ENCODE data around the gene C5orf63. TPM values are rescaled to one million over a fixed set of nuclear protein-coding genes. Genes with fewer than 3 reads are reported as not detected.

C5orf63 gene
- total and polyA plus RNA-seq, 2 of the 13 experiments (the other 11 are each of a cell fraction or from before 2014, with no cell fraction given), result 7.9 to 8.8 TPM

DNA sequence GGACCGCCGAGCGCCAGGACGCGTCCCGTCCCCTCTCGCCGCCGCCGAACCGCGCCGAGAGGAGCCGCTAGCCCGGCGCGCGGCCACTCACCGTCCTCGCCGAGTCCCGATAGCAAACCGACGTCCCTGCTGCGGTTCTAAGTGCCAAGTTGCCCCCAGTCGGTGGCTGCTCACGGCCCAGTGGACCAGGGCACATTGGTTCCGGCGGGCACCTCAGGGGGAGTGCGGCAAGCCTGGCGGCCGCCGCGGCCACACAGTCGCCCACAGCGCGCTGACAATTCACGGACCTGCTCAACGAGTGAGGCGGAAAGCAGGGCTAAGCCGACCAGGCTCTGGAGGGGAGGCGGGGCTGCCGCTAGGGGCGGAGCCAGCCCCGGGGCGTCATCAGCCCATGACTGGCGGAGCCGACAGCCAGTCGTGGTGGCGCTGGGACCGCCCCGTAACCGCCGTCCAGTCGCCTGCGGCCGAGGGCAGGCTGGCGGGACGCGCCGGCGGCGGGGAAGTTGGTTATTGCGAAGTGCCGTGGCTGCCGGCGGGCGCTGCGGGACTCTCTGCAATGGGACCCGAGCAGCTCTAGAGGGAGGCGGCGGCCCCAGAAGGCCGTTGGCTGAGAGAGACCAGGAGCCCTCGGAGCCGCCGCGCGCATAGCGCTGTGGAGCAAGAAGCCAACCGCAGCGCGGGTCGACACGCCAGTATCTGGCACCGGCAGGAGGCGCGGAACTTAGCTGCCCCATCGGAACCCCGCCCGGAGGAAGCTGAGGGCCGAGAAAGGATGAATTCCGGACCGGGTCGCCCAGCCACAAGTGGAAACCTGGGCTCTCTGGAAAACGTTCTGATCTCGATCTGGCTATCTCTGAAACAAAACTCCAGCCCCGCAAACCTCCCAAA lies 42.8 kb downstream of the C5orf63 start, which contains the start of gene MARCHF3 (continued):
- no peak for TF ChIP-seq ZFAT (CRISPR knock-in tag; conservative IDR thresholded peaks at IDR 0.05)
- no peak for TF ChIP-seq MBD4 (IDR thresholded peaks at IDR 0.05; ENCODE audit: borderline replicate concordance, low read length)
- peak; percentile 37; the same call in 1 of the 2 replicates for TF ChIP-seq RFXAP (CRISPR knock-in tag; IDR thresholded peaks at IDR 0.05; ENCODE audit: borderline replicate concordance)
- TF ChIP-seq DNMT1 (CRISPR knock-in tag; IDR thresholded peaks at IDR 0.05), result no peak
- no peak for TF ChIP-seq ZNF382 (CRISPR knock-in tag; IDR thresholded peaks at IDR 0.05; ENCODE audit: borderline replicate concordance)
- peak; percentile 57; the same call in 1 of the 2 replicates for TF ChIP-seq RXRA (CRISPR knock-in tag; IDR thresholded peaks at IDR 0.05)
- peak; percentile 47; the same call in 1 of the 2 replicates for TF ChIP-seq ZNF451 (CRISPR knock-in tag; IDR thresholded peaks at IDR 0.05)
- TF ChIP-seq JARID2 (CRISPR knock-in tag; IDR thresholded peaks at IDR 0.05; ENCODE audit: insufficient replicate concordance), result no peak
- TF ChIP-seq ZNF24 (IDR thresholded peaks at IDR 0.05), result no peak
- no peak for TF ChIP-seq ZSCAN9 (CRISPR knock-in tag; IDR thresholded peaks at IDR 0.05; ENCODE audit: borderline replicate concordance)
- no peak for TF ChIP-seq KLF15 (CRISPR knock-in tag; IDR thresholded peaks at IDR 0.05; ENCODE audit: borderline replicate concordance)
- TF ChIP-seq ZIK1 (CRISPR knock-in tag; IDR thresholded peaks at IDR 0.05; ENCODE audit: borderline replicate concordance, low read depth), result peak; percentile 86; the same call in 1 of the 2 replicates
- TF ChIP-seq STAT5B (CRISPR knock-in tag; IDR thresholded peaks at IDR 0.05), result no peak
- TF ChIP-seq DR1 (CRISPR knock-in tag; IDR thresholded peaks at IDR 0.05), result peak; percentile 88
- TF ChIP-seq, protein P1, sequence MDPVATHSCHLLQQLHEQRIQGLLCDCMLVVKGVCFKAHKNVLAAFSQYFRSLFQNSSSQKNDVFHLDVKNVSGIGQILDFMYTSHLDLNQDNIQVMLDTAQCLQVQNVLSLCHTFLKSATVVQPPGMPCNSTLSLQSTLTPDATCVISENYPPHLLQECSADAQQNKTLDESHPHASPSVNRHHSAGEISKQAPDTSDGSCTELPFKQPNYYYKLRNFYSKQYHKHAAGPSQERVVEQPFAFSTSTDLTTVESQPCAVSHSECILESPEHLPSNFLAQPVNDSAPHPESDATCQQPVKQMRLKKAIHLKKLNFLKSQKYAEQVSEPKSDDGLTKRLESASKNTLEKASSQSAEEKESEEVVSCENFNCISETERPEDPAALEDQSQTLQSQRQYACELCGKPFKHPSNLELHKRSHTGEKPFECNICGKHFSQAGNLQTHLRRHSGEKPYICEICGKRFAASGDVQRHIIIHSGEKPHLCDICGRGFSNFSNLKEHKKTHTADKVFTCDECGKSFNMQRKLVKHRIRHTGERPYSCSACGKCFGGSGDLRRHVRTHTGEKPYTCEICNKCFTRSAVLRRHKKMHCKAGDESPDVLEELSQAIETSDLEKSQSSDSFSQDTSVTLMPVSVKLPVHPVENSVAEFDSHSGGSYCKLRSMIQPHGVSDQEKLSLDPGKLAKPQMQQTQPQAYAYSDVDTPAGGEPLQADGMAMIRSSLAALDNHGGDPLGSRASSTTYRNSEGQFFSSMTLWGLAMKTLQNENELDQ (CRISPR knock-in tag; IDR thresholded peaks at IDR 0.05; ENCODE audit: borderline replicate concordance), result no peak
- TF ChIP-seq ZNF20 (CRISPR knock-in tag; IDR thresholded peaks at IDR 0.05), result no peak
- TF ChIP-seq ARHGAP35 (CRISPR knock-in tag; IDR thresholded peaks at IDR 0.05; ENCODE audit: borderline replicate concordance), result no peak
- TF ChIP-seq GFI1 (CRISPR knock-in tag; IDR thresholded peaks at IDR 0.05; ENCODE audit: borderline replicate concordance), result 0 out of 2 replicates have a peak, but pooled peaks have one; percentile 45
- TF ChIP-seq ZNF180 (CRISPR knock-in tag; IDR thresholded peaks at IDR 0.05; ENCODE audit: borderline replicate concordance, low read depth), result no peak
- no peak for TF ChIP-seq SRSF1 (optimal IDR thresholded peaks at IDR 0.05; ENCODE audit: low read depth, low read length)
- no peak for TF ChIP-seq SP5 (CRISPR knock-in tag; IDR thresholded peaks at IDR 0.05; ENCODE audit: borderline replicate concordance, low read depth)
- TF ChIP-seq ZNF484 (CRISPR knock-in tag; IDR thresholded peaks at IDR 0.05; ENCODE audit: borderline replicate concordance, low read depth), result no peak
- TF ChIP-seq, protein P2, sequence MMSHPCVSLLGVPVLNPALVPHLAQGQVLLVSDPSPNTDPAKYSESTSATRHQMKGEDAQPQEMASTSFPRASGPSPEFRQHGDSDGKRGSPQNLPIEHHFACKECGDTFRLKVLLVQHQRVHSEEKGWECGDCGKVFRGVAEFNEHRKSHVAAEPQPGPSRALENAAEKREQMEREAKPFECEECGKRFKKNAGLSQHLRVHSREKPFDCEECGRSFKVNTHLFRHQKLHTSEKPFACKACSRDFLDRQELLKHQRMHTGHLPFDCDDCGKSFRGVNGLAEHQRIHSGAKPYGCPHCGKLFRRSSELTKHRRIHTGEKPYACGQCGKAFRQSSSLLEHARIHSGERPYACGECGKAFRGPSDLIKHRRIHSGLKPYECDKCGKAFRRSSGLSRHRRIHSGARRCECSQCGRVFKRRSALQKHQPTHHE (CRISPR knock-in tag; IDR thresholded peaks at IDR 0.05; ENCODE audit: borderline replicate concordance), result no peak; the same call in 1 of the 2 replicates
- no peak; the same call in 1 of the 2 replicates for TF ChIP-seq KLF12 (CRISPR knock-in tag; IDR thresholded peaks at IDR 0.05; ENCODE audit: borderline replicate concordance)
- TF ChIP-seq YY1 (IDR thresholded peaks at IDR 0.05; ENCODE audit: insufficient read depth, insufficient replicate concordance, low read depth, low read length), result peak; percentile 50
- peak; percentile 77; the same call in 1 of the 2 replicates for TF ChIP-seq ZNF367 (CRISPR knock-in tag; IDR thresholded peaks at IDR 0.05; ENCODE audit: borderline replicate concordance)
